NCI-H524 treated with DMSO at 0.1 percent for 48 hours (cell line): ENCODE data around the gene ATF6.

Experiments
- DNase-seq: peaks from one replicate; lab custom pipeline; 2025; lab: John Stamatoyannopoulos, UW

The ATF6 gene

DNA sequence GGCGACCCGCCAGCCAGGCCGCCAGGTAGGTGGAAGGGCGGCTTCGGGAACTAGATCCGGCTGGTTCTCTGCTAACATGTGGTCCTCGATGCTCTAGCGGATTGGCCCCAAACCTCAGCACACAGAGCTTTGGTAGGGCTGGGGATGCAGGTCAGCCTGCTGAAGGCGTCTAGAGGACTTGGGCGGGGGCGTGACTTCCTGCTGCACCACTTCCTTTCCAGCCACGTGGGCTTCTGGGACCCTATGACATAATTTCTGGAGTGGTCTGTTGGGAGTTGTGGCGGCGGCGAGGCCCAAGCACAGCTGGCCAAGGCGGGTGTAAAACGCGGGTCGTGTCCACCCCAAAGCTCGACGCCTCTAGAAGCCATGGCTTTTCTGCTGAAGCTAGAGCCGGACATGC, 124.5 kb downstream of the ATF6 start:
- DNase-seq: no peak

DNA sequence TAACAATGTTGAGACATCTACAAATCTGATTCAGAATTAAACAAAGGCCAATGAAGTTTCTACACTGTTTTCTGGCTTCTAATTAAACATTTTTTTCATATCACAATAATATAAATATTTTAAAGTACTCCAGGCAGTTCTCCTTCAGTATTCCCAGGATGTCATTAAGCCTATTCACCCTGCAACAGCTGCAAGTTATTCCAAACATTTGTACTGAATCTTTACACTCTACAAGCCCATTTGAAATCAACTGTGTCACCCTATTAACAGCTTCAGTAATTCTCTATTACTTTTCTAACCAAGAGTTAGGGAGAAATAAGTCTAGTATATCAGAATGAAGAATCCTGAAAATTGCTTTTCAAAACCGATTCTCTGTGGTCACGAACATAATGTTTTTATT, 133.0 kb downstream of the ATF6 start:
- DNase-seq: no peak

DNA sequence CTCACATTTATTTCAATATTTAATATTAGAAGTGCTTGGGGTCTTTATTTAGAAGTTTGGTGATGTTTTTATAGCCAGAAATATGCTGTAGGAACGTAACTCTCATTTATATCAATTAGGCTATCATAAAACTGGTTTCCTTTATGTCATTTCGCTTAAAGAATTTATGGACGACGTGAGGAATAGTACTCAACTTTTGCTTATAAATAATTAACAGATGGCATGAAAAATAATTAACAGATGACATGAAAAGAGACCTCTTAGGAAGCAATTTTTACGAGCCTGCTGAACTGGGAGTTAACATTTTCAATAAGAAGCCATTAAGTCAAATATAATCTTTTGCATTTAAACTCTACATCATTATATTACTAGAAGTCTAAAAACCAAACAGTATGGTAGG, 134.0 kb downstream of the ATF6 start:
- DNase-seq: no peak

DNA sequence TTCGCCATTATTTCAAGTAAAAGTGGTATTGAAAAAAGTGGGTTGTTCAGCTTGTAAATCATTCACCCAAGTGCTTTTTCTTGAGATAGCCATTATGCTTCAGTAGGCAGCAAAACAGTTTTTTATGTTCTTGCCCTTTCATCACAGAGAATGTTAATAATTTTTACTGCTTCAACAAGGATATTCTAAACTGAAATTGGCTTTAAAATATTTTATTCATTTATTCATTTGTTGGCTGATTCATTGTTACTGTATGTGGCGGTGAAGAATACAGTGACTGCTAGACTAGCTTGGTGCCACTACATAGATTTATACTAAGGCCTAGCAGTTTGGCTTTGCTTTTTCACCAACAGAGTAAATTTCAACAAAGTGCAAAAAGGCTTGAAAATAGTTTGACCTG, 136.1 kb downstream of the ATF6 start:
- no peak for DNase-seq

DNA sequence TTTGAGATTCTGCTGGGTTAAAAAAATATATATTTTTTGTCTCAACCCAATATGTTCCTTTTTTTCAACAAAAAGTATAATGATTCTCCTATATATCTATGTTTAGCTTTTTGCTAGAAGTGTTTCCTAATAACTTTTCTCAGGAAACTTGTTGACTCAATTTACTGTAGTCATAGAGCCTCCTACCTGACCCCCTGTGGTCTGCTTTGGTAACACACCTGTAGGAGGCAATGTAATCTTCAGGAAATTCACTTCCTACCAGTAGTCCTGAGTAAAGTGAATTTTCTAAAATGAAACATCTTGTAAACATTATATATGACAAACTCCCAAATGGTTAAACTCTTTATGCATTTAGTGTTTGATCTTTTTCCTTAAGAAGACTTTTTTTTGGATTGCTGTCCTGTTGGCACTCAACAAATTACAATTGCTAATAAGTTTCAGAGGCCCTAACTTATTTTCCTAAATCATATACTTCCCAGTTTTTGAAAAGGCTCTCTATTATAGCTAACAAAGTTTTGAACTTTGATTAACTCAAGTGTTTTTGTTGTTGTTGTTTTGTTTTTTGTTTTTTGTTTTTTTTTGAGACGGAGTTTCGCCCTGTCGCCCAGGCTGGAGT, 139.3 kb downstream of the ATF6 start:
- DNase-seq: no peak

DNA sequence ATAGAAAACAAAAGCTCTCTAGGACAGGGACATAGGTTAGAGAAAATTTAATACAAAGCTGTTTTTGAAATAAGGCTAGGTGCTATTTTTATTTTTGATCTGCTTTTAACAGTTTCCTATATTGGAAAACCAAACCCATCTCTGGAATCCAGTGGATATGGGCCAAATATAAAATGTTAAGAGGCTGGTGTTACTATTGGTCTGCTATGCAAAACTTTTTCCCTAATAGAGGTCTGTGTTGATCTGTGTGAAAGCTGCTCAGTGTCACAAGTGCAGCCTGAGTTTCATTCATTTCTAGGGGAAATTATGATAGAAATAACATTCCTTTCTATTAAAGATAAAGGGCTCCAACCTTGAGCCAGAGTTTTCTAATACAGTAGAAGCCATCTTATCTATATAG, 141.1 kb downstream of the ATF6 start:
- DNase-seq: no peak

DNA sequence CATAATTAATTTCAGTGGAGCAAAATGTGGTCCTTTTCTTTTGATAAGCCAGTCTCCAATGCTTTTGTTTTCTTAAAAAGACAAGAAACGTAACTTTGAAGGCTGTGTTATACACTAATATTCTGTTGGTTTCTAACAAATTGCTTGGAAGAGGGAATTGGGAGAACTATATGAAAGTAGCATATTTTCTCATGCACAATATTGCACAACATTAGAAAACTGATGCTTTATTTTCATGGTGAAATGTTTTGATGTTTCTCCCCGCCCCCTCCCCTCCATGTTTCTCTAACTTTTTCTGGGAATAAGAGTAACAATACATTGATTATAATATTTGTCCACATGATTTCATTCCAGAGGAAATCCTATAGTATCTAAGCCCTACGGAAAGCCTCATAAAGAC, 142.1 kb downstream of the ATF6 start:
- DNase-seq: no peak

DNA sequence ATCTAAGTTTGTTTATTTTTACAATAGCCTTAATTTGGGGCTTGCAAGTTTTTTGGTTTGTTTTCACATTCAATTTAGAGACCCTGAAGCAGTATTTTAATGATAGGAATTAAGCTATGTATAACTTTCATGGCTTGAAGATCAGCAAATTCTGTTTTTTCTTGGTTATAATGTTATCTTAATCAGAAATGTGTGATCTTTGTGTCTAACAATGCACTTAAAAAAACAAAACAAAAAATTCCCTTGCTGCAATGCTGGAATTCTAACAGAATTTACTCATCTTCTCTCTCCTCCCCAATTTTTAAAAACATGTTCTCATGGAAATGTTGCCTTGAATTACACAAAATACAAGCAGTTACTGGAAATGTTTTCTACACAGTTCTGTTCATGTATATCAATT, 144.5 kb downstream of the ATF6 start:
- DNase-seq: no peak

DNA sequence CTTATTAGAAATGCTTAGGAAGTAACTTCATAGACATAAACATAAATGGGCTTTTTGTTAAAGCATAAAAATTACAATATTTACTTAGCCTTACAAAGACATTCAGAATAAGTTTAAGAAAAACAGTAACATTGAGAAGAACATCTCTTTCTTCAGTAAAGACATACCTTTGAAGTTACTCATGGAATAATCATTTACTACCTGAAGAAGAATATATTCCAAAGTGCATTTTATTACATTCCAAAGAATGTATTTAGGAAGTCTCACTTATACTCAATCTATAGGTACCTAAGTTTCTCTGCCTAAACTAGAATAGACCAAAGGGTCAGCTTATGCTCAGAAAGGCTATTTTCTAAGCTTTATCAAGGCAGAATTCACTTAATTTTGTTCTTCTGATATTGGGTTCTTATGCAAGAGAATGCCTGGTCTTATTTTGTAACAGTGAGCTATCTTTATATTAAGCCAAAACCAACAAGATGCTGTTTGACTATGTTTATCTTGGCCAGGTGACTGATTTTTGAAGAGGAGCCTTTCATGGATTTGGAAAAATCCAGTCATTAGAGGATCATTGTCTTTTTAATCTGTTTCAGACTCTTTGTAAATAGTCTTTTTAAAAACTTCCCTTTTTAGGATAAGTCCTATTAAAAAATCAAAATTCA, 147.5 kb downstream of the ATF6 start:
- no peak for DNase-seq

DNA sequence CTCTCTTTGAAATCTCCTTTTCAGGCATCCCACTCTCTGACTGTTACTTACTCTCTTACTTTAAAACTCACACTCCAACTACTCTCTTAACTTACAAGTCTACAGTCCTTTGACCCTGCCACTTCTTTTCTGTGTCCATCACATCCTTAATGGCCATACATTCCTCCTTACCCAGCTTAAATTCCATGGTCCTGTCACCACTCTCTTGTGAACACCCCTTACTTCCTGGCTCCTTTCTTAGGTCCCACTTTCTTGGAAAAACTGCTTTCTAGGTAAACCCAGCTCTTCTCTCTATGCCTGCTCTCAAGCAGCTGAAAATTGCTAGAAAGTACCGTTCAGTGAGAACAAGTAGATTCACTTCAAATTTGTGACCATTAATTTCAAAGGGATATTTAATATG, 148.5 kb downstream of the ATF6 start:
- DNase-seq: no peak

DNA sequence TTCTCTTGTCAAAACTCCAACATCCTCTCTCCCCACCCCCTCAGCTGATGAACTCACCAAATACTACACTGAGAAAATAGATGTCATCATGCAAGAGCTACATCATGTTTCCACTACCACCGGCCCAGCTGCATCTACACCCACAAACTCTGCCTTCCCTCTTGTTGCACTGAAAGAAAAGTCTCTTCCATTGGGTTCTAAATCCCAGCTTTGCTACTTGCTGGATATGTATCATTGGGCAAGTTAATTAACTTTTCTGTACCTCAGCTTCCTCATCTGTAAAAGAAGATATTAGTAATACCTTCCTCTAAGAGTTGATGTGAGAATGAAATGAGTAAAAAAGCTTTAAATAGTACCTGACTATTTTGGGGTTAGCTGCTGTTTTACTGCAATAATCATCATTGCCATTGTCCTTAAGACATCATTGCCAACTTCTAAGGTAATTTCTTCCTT, 149.0 kb downstream of the ATF6 start:
- no peak for DNase-seq

DNA sequence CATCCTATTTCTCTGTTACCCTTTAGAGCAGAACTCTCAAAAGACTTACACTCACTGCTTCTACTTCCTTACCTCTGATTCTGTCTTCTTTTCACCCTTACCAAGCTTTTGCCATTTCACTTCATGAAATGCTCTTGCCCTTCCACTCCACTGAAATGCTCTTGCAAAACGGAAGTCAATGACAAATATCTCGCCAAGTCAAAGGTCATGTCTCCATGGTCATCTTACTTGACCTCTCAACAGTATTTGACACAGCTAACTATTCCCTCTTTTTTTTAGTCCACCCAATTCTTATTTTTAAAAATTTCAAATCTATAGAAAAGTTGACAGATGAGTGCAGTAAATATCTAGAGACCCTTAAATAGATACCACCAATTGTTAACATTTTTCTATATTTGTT, 149.9 kb downstream of the ATF6 start:
- DNase-seq: no peak

DNA sequence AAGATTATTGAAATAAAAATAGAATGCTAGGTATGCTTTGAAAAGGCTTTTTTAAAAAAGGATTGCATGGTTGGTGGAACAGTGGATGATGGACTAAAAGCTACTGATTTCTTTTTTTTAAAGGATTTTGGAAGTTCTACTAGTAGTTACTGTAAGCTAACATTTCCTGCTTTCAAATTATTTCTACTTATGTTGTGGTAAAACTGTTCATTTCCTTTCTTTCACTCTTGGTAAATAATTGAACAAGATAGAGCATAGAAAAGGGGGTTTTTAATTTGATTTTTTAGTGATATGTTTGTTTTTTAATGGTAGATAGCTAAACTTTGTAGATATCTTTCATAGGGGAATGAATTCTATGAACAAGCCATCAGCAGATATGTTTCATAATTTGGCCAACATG, 153.1 kb downstream of the ATF6 start:
- DNase-seq: no peak

DNA sequence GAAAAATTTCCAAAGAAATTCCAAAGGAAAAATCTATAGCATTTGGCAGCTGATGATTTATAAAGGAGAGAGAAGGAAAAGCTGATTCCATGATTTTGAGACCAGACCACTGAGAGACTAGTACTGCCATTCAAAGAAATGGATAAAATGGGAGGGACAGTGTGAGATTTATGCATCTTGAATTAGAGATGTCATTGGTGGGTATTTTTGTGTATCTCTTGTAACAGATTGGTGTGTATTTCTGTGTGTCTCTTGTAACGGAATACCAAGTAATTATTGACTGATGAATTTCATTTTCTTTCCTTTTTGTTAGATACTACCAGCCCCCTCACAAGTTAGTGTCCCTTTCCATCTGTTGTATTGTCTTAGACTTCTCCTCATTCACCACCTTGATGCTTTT, 155.4 kb downstream of the ATF6 start:
- DNase-seq: no peak

DNA sequence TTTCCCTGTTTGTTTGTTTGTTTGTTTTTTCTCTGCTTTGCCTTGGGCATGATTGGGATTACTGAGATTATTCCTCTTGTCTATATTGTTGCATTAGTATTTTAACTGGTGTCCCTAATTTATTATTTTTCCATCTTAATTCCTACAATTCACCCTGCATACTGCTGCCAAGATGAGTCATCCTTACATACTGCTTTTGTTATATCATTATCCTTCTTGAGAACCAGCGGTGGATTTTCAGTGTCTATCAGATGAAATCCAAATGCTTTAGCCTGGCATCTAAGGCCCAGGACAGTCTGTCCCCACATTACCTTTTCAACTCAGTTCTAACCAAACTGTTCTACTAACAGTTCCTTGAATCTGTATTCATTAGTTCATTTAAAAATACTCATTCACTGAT, 155.9 kb downstream of the ATF6 start:
- DNase-seq: no peak

DNA sequence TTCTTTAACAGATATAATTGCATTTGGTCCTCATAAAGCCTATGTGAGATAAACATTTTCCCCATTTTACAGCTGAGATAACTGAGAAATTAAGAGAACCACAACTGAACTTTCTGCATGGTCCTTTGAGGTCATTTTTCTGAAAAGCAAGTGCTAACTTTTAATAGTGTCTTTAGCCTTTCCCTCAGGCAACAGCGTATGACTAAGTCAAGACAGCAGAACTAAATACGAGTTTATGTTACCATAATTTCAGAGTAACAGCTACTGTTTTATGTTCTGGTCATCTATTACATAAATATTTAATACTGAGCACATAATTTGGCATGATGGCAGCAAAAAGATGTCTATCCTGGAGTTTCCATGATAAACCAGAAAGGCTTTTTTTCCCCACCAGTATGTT, 161.9 kb downstream of the ATF6 start:
- no peak for DNase-seq

DNA sequence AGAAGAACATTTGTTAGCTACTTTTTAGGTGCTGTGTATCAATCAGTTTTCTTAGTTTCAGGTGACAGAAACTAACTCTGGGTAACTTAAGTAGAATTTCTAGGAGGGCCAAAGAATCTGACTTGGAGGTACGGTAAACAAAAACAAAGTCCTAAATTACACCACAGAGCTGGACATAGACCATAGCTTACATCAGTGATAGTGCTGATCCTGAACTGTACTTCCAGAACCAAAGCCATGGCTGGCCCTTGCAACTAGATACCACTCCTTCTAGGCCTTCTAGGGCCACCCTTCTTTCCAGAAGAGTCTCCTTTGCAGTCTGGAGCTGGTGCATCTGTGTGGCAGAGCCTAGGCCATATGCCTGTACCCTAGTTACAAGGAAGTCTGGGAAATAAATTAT, 163.0 kb downstream of the ATF6 start:
- no peak for DNase-seq

DNA sequence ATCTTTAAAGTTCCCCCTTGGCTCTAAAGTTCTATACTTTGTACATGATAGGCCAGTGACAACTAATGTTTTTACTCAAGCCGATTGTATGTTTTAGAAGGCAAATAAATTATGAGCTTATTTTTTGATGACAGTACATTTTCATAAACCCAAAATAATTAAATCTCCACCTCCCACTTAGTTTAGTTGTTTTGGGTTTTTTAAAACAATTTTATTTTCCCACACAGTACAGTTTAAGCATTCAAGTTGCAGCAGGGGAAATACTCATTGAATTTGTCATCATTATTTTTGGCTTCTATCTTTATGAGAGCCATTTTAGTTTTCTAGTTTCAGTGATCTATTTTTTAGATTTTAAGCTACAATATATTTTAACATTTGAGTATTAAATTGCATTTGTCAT, 163.9 kb downstream of the ATF6 start:
- DNase-seq: no peak

DNA sequence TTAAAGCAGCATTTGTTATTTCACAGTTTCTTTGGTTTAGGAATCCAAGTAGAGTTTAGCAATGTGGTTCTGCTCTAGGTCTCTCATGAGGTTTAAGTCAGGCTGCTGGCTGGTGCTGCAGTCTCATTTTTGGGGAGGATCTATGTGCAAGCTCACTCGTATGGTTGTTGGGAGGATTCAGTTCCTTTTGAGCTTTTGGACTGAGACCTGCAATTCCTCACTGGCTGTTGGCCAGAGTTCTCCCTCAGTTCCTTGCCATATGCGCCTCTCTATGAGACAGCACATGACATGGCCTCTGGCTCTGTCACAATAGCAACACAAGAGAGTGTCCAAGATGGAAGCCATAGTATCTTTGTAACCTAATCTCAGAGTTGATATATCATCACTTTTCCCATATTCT, 166.5 kb downstream of the ATF6 start:
- DNase-seq: no peak

DNA sequence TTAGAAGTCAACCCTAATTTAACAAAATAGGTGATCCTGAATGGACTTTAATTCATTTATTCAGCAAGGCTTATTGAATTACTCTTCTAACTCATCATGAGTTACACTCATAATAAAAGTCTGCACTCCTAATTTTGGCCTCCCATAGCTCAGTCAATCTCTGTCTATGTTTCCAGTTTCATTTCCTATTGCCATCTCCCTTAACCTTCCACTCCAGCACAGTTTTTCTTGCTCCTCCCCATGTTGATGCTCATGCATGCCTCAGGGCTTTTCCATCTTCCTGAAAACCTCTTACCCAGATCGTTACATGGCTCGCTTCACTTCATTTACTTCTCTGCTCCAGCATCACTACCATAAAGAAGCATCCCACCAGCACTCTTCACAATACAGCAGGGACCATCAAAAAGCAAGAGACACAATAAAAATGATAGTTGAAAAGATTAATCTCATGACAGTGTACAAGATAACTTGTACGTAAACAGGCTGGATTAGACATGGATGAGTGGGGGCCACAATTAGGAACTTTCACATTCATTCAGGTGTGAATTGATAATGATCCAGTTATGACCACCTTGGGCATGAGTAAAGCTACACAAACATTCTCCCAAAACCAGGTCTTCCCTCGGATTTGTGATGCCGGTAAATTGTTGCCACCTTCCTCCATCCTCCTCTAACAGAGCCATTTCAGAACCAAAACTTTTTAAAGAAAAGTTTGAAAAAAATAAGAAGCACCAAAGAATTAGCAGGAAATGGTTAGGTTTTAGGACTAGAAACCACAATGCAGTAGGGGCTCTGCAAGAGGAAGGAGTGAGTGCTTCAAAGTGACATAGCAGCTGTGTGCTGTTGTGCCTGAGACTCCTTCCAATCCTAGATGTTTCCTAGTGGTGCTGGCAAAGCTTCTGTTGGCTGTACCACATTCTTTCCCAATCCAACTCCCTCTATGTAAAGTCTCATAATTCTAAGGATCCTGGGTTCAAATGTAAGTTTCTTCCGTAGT, 167.8 kb downstream of the ATF6 start:
- DNase-seq: no peak

DNA sequence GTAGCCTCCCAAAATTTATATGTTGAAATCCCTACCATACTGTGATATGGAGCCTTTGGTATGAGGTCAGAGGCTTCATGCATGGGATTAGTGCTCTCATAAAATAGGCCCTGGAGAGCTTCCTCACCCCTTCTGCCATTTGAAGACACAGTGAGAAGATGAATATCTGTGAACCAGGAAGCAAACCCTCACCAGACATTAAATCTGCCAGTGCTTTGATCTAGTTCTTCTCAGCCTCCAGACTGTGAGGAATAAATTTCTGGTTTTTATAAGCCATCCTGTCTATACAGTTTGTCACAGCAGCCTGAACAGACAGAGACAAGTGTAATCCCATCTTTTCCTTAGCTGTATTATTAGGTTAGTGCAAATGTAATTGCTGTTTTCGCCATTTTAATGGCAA, 169.1 kb downstream of the ATF6 start:
- no peak for DNase-seq

DNA sequence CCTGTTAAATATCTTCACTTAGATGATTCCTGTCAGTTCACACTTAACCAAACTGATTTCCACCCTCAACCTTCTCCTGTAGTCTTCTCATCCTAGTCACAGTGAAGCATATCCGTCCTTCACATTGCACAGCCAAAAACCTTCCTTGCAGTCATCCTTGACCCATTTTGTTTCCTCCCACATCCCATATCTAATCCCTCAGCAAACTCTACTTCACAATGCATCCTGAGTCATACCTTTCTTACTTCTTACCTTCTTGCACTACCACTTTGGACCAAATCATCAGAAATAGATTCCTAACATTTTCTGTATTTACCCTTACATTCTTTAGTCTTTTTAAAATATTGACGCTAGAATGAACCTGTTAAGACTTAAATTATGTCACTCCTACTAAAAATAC, 170.7 kb downstream of the ATF6 start:
- DNase-seq: no peak
